LNCaP clone FGC (cell line): ENCODE measurements around the gene CEP55.

ENCODE experiments used
- DNase-seq: peaks from one replicate; pipeline ENCODE4 v3.0.0-alpha.2; 2011; ENCODE audit warnings: low read depth
- H3K4me3 ChIP-seq: 2 replicates; pipeline ENCODE4 v1.5.1; 2011; ENCODE audit warnings: mild to moderate bottlenecking, low read depth, low read length, control low read depth
- CTCF ChIP-seq: IDR thresholded peaks from 2 replicates; pipeline ENCODE4 v1.5.1; 2012; ENCODE audit warnings: mild to moderate bottlenecking; ENCODE audit not compliant: control insufficient read depth, insufficient read depth; ENCODE audit errors: extremely low read depth

The CEP55 gene

GRCh38 chr10:93454736-93455135 lies 41.7 kb upstream of the CEP55 start:
- DNase-seq: no peak
- H3K4me3 ChIP-seq: no peak overlapping the region
- no peak for TF ChIP-seq CTCF

GRCh38 chr10:93456480-93456879 lies 39.9 kb upstream of the CEP55 start:
- no peak overlapping the region for H3K4me3 ChIP-seq
- DNase-seq: no peak
- TF ChIP-seq CTCF: no peak

GRCh38 chr10:93457511-93457910 lies 38.9 kb upstream of the CEP55 start:
- no peak for TF ChIP-seq CTCF
- no peak for DNase-seq
- no peak overlapping the region for H3K4me3 ChIP-seq

- DNase-seq: no peak
- TF ChIP-seq CTCF: no peak
- no peak overlapping the region for H3K4me3 ChIP-seq
These were observed 37.6 kb upstream of the CEP55 start for GRCh38 chr10:93458821-93459257.

- H3K4me3 ChIP-seq: no peak overlapping the region
- TF ChIP-seq CTCF: no peak
- DNase-seq: no peak
These were observed 36.9 kb upstream of the CEP55 start for GRCh38 chr10:93459466-93459865.

- no peak for DNase-seq
- TF ChIP-seq CTCF: no peak
- H3K4me3 ChIP-seq: no peak overlapping the region
These were observed 35.2 kb upstream of the CEP55 start for GRCh38 chr10:93461109-93461806.

GRCh38 chr10:93461807-93462178 lies 34.6 kb upstream of the CEP55 start:
- no peak for DNase-seq
- H3K4me3 ChIP-seq: no peak overlapping the region

More at GRCh38 chr10:93461807-93462178, 34.6 kb upstream of the CEP55 start:
- TF ChIP-seq CTCF: no peak
